ENCODE data around the gene ABR.

GRCh38 chr17:1039123-1039507 is 140.7 kb downstream of the ABR start:
- TF ChIP-seq CTCF (IDR thresholded peaks at IDR 0.05; ENCODE audit: insufficient read depth, low read depth, low read length): no peak
- no peak for TF ChIP-seq EZH2 (IDR thresholded peaks at IDR 0.05; ENCODE audit: insufficient read depth, low read length)

All from astrocyte (in vitro differentiated cells and primary cell).